ENCODE data around the gene RALB.

DNA sequence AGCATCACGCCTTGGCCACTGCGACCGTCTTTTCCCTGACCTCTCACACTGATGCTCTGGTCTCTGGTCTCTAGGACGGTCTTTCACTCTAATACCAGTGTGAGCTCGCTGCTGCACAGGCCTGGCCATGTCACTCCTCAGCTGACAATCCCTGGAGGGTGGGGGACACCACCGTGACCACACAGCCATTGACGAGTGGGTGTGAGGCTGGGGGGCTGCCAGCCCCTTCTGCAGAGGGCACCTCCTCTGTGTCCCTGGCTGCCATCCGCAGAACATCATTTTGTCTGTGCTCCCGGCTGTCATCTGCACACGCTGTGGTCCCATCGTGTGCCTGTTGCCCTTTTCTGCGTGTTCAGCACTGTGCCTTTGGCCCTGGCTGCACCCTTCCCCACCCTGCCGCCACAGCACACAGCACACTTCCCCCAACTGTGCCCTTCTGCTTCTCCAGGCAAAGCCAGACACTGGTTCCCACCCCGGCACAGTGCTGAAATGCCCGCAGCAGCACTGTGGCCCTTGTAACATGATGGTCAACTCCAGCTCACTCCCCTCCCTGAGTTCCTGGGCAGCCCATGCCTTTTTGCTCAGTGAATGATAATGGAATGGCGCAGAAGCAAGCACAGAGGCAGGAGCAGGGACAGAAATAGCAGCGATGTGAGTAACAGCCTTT lies 62.8 kb downstream of the RALB start:
- TF ChIP-seq, protein P1, sequence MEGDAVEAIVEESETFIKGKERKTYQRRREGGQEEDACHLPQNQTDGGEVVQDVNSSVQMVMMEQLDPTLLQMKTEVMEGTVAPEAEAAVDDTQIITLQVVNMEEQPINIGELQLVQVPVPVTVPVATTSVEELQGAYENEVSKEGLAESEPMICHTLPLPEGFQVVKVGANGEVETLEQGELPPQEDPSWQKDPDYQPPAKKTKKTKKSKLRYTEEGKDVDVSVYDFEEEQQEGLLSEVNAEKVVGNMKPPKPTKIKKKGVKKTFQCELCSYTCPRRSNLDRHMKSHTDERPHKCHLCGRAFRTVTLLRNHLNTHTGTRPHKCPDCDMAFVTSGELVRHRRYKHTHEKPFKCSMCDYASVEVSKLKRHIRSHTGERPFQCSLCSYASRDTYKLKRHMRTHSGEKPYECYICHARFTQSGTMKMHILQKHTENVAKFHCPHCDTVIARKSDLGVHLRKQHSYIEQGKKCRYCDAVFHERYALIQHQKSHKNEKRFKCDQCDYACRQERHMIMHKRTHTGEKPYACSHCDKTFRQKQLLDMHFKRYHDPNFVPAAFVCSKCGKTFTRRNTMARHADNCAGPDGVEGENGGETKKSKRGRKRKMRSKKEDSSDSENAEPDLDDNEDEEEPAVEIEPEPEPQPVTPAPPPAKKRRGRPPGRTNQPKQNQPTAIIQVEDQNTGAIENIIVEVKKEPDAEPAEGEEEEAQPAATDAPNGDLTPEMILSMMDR (IDR thresholded peaks at IDR 0.05) = no peak
- no peak for TF ChIP-seq CREB1 (CRISPR knock-in tag; IDR thresholded peaks at IDR 0.05)
